Stimulated activated CD4-positive, alpha-beta T cell treated with anti-CD3 and anti-CD28 coated beads, TNF-alpha, amount 100 ng/mL, for 1 hour (primary cell): Measurements from ENCODE around the gene CDK5RAP2.

Source experiments
- DNase-seq, 3 donors: peaks; one replicate each; pipeline ENCODE4 v3.0.0-alpha.2; 2020; ENCODE audit warnings: low read depth in 3 of 3, low spot score in 1 of 3

Gene CDK5RAP2

DNA sequence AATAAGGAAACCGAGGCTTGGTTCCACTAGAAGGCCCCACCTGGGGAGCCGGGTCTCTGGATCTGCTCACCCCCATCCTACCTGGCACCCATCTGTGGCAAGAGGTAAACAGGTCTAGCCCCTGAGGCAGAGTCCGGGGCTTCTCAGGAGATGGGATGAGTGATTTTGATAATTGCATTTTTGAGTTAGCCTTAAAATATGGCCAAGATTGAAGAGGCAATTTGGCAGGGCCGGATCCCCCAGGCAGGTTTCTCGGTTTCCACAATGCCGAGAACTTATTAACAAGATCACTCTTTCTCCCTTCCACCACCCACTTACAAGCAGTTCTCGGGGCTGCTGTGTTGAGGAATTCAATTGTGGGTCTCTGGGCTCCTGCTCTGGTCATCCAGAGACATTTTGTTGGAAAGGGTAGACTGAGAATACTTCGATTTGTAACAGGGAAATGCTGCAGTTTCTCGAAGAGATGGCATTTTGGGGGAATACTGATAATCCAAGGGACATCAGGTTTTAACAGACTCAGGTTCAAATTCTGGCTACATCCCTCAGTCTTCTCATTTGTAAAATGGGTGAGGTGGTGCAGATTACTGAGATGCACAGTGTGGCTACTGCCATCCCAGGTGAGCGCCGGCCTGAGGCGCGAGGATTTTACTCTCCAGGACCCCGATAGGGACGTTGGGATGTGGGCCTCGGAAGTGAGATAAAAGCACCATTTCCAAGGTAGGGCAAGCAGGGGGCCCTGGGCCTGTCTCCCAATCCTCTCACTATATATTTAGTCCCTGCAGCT is 194.2 kb downstream of the CDK5RAP2 start:
- DNase-seq: no peak

DNA sequence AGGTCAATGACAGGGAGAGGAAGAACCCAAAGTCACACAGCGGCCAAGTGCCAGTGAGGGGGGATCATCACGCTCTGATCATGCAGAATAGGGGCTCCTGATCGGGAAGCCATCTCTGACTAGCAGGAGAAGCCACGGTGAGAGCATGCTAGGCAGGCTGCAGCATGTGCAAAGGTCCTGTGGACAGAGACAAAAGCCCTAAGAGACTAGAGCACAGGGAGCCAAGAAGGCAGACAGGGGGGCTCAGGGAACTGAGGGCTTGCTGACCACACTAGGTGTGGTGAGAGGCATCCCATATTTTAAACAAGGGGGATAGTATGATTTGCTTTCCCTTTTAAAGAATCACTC is 195.1 kb downstream of the CDK5RAP2 start:
- DNase-seq: no peak

- DNase-seq: no peak
These were observed 195.7 kb downstream of the CDK5RAP2 start for GRCh38 chr9:120383999-120384924.

GRCh38 chr9:120383611-120383998 is 196.4 kb downstream of the CDK5RAP2 start:
- no peak for DNase-seq

GRCh38 chr9:120382453-120382852 is 197.5 kb downstream of the CDK5RAP2 start:
- no peak for DNase-seq

- no peak for DNase-seq
These were observed 198.1 kb downstream of the CDK5RAP2 start for GRCh38 chr9:120381839-120382238.

GRCh38 chr9:120379611-120380010 is 200.4 kb downstream of the CDK5RAP2 start:
- no peak for DNase-seq

GRCh38 chr9:120378680-120379079 is 201.3 kb downstream of the CDK5RAP2 start:
- no peak for DNase-seq

GRCh38 chr9:120377268-120378159 is 202.5 kb downstream of the CDK5RAP2 start:
- DNase-seq: no peak

- no peak for DNase-seq
These were observed 203.9 kb downstream of the CDK5RAP2 start for GRCh38 chr9:120376101-120376500.

DNA sequence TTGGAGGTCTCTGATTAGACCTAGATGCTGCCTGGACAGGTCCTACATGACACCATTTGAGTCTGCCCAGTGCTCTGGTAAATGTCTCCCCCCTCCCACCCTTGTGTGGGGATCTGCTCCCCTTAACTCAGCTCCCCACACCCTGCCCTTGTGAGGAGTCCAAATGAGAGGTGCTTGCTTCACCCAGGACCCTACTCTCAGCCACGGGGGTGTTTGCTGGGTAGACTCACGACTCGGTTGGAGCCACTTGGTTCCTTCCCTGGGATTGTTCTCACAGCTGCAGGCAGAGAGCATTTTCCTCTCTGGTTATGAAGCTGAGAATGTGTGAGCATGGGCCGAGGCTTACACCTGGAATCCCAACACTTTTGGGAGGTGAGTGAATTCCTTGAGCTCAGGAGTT is 204.7 kb downstream of the CDK5RAP2 start:
- no peak for DNase-seq

DNA sequence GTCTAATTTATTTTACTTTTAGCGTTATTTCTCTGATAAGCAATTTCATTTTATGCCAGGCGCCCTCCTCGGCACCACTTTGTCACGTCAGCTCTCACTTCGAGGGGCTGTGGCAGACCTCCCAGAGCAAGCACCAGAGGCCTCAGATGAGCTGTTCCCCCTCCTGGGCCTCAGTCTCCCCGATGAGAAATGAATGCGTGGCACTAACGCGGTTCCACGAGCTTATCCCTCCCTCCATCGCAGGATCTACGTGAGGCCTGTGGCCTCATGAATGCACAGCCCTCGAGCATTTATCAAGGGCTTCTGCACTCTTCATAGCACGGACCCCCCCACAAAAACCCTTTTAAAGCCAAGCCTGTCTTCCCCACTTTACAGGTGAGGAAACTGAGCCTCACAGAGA is 205.2 kb downstream of the CDK5RAP2 start:
- DNase-seq: no peak

DNA sequence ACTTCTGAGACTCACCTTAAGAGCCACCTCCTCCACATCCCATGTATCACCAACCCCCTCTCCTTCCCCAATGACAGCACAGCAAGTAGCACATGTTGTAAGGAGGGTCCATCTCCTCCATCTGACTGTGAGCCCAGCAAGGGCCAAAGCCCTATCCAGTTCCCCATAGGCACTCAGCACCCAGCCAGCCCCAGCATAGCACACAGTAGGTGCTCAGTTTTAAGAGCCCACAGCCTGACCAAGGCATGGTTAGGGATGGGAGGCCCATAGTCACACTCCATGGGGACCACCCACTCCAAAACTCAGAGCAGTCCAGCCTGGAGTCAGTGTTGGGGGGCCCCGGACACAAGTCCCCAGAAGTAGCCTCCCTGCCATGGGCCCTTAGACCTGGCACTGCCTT is 205.7 kb downstream of the CDK5RAP2 start:
- DNase-seq: no peak

GRCh38 chr9:120372040-120372439 is 207.9 kb downstream of the CDK5RAP2 start:
- no peak for DNase-seq

GRCh38 chr9:120369608-120370220 is 210.3 kb downstream of the CDK5RAP2 start:
- DNase-seq: no peak

DNA sequence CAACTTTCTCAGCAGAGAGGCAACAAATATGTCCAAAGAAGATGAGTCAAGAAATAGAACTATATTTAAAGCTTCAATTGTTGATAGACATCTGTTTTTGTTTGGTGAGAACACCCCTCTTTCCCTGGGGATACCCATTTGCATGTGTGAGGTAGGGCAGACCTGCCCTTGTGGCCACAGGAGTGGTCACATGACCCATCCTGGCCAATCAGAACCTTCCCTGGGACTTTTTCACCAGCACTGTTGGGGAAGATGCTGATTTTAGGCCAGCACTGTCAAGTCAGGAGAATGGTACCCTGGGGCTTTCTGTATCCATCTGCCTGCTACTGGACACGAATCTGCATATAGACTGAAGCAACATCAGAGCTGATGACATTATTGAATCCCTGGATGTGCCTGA is 211.2 kb downstream of the CDK5RAP2 start:
- no peak for DNase-seq

DNA sequence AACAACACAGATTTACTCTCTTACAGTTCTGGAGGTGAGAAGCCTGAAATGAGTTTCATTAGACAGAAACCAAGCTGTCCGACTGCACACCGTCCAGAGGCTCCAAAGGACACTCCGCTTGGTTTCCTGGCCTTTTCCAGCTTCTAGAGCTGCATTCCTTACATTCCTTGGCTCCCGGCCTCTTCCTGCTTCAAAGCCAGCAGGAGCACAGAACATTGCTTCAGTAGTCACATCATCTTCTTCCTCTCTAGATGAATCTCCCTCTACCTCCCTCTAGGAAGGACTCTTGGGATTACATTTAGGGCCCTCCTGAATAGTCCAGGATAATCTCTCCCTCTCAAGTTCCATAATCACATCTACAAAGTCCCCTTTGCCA is 213.3 kb downstream of the CDK5RAP2 start:
- no peak for DNase-seq

DNA sequence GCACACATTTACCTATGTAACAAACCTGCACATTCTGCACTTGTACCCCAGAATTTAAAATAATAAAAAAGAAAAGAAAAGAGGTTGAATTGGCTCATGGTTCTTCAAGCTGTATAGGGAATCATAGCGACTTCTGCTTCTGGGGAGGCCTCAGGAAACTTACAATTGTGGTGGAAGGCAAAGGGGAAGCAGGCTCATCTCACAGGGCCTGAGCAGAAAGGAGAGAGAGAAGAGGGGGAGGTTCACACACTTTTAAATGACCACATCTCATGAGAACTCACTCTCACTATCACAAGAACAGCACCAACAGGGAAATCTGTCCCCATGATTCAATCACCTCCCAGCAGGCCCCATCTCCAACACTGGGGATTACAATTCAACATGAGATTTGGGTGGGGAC is 214.6 kb downstream of the CDK5RAP2 start:
- no peak for DNase-seq

DNA sequence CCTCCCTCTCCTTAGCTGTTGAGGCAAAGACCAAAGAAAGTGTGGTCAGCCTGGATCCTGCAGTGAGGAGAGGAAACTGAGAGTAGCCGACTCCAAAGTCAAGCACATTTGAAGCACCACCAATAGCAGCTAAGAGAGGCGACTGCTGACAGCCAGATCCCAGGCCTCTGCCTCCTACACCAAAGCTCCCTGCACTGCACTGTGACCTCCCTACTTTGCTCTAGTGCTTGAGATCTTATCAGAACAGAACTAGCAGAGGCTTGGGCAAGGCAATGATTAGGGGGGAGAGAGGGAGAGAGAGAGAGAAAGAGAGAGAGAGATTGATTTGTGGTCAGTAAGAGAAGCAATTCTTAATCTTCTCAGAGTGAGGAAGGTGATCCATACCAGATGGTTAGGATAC is 216.3 kb downstream of the CDK5RAP2 start:
- DNase-seq: no peak

DNA sequence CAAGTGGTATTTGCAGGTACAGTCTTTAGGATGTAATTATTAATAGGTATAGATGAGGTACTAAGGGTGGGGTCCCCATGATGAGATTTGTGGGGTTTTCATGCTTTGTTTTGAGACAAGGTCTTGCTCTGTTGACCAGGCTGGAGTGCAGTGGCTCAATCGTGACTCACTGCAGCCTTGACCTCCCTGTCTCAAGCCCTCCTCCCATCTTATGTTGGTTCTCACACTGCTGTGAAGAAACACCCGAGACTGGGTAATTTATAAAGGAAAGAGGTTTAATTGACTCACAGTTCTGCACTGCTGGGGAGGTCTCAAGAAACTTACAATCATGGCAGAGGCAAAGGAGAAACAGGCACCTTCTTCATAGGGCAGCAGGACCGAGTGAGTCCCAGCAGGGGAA is 217.5 kb downstream of the CDK5RAP2 start:
- no peak for DNase-seq

GRCh38 chr9:120361551-120361950 is 218.4 kb downstream of the CDK5RAP2 start:
- DNase-seq: no peak
